RPMI8226 (cell line): ENCODE results near the gene SLC9A5.

Experiments
- DNase-seq: peaks from one replicate; pipeline ENCODE4 v3.0.0-alpha.2; 2015

The SLC9A5 gene

GRCh38 chr16:67317853-67318252 is 69.1 kb downstream of the SLC9A5 start:
- no peak for DNase-seq
